Neuronal stem cell (in vitro differentiated cells): ENCODE results near the gene ANKK1. TPM values are rescaled to one million over a fixed set of nuclear protein-coding genes. Genes with fewer than 3 reads are reported as not detected.

ENCODE experiments used
- DNase-seq: peaks from one replicate; pipeline ENCODE4 v3.0.0-alpha.2; 2013; ENCODE audit warnings: low spot score
- H2AFZ ChIP-seq: one replicate; pipeline ENCODE4 v1.6.1; 2013; ENCODE audit warnings: mild to moderate bottlenecking, low read length, inconsistent platforms
- H2AK5ac ChIP-seq: 2 replicates; pipeline ENCODE4 v1.6.1; 2013; ENCODE audit warnings: low read depth, mild to moderate bottlenecking, inconsistent platforms, low read length, moderate library complexity, mixed read lengths
- H2BK120ac ChIP-seq: 2 replicates; pipeline ENCODE4 v1.6.1; 2013; ENCODE audit warnings: low read depth, mild to moderate bottlenecking, inconsistent platforms, low read length, moderate library complexity, mixed read lengths
- H2BK12ac ChIP-seq: one replicate; pipeline ENCODE4 v1.6.1; 2013; ENCODE audit warnings: low read length, inconsistent platforms
- H2BK15ac ChIP-seq: 2 replicates; pipeline ENCODE4 v1.6.1; 2013; ENCODE audit warnings: mild to moderate bottlenecking, low read length, inconsistent platforms, mixed read lengths
- H2BK5ac ChIP-seq: one replicate; pipeline ENCODE4 v1.6.1; 2013; ENCODE audit warnings: inconsistent platforms, mild to moderate bottlenecking, low read length, moderate library complexity
- H3K14ac ChIP-seq: one replicate; pipeline ENCODE4 v1.6.1; 2013; ENCODE audit warnings: low read length, inconsistent platforms
- H3K18ac ChIP-seq: 2 replicates; pipeline ENCODE4 v1.6.1; 2013; ENCODE audit warnings: low read length, inconsistent platforms
- H3K23ac ChIP-seq: 2 replicates; pipeline ENCODE4 v1.6.1; 2013; ENCODE audit warnings: low read depth, mild to moderate bottlenecking, mixed read lengths, low read length, inconsistent platforms; ENCODE audit not compliant: poor library complexity
- H3K27ac ChIP-seq: replicated peaks from 3 replicates; pipeline ENCODE4 v1.5.1; 2013; ENCODE audit warnings: low read length, inconsistent platforms
- H3K27me3 ChIP-seq, 3 experiments: 2 replicates each; pipeline ENCODE4 v1.6.1; 2013; ENCODE audit warnings: low read length in 3 of 3, mild to moderate bottlenecking in 2 of 3, inconsistent platforms in 1 of 3, low read depth in 1 of 3, mixed read lengths in 1 of 3, moderate library complexity in 1 of 3; ENCODE audit not compliant: control insufficient read depth in 3 of 3, insufficient read depth in 3 of 3
- H3K36me3 ChIP-seq, 2 donors: replicated peaks in 1 of 2; 2 replicates each; pipeline ENCODE4 v1.6.1; 2013; ENCODE audit warnings: low read length in 2 of 2; ENCODE audit not compliant: control insufficient read depth in 2 of 2, insufficient read depth in 2 of 2
- H3K4ac ChIP-seq: 2 replicates; pipeline ENCODE4 v1.6.1; 2013; ENCODE audit warnings: inconsistent platforms, mild to moderate bottlenecking, low read length, moderate library complexity
- H3K4me1 ChIP-seq, 2 donors: 1 replicate in 1 of 2; 2 replicates in 1 of 2; pipeline ENCODE4 v1.6.1; 2013; ENCODE audit warnings: low read length in 2 of 2, low read depth in 1 of 2; ENCODE audit not compliant: control insufficient read depth in 2 of 2, insufficient read depth in 1 of 2
- H3K4me2 ChIP-seq: one replicate; pipeline ENCODE4 v1.6.1; 2013; ENCODE audit warnings: mild to moderate bottlenecking, low read length, inconsistent platforms; ENCODE audit not compliant: insufficient read depth, poor library complexity, severe bottlenecking
- H3K4me3 ChIP-seq, 2 donors: 2 replicates each; pipeline ENCODE4 v1.5.1; 2013; ENCODE audit warnings: low read length in 2 of 2, mild to moderate bottlenecking in 2 of 2, inconsistent platforms in 1 of 2, moderate library complexity in 1 of 2
- H3K79me1 ChIP-seq: one replicate; pipeline ENCODE4 v1.6.1; 2013; ENCODE audit warnings: low read depth, mild to moderate bottlenecking, inconsistent platforms, low read length, moderate library complexity
- H3K9ac ChIP-seq: one replicate; pipeline ENCODE4 v1.6.1; 2013; ENCODE audit warnings: mild to moderate bottlenecking, low read depth, low read length, inconsistent platforms; ENCODE audit not compliant: poor library complexity
- H3K9me3 ChIP-seq, 2 donors: replicated peaks in 1 of 2; 2 replicates each; pipeline versions ENCODE3 to v1.6.1; 2013; ENCODE audit warnings: low read length in 2 of 2, mild to moderate bottlenecking in 2 of 2, inconsistent platforms in 1 of 2, low read depth in 1 of 2, mixed read lengths in 1 of 2, moderate library complexity in 1 of 2; ENCODE audit not compliant: control insufficient read depth in 2 of 2, insufficient read depth in 1 of 2
- H4K8ac ChIP-seq: one replicate; pipeline ENCODE4 v1.6.1; 2013; ENCODE audit warnings: low read depth, mild to moderate bottlenecking, inconsistent platforms, low read length, moderate library complexity
- H4K91ac ChIP-seq: one replicate; pipeline ENCODE4 v1.6.1; 2013; ENCODE audit warnings: low read length, low read depth, mild to moderate bottlenecking, inconsistent platforms; ENCODE audit not compliant: poor library complexity
- WGBS, 2 donors: extraction: QIAGEN DNeasy Blood & Tissue Kit; methylation state at CpG; one replicate each; pipeline ENCODE4 v1.1.7; 2013; ENCODE audit warnings: missing lambda C conversion rate in 2 of 2, mixed read lengths in 1 of 2; ENCODE audit not compliant: insufficient read length in 2 of 2, insufficient replicate concordance in 1 of 2; ENCODE audit errors: extremely low coverage in 2 of 2; 5-methylcytosine and 5-hydroxymethylcytosine counted together
- small RNA-seq: library from polyadenylated mRNA; stranded (forward); fragments of <200 nt; extraction: miRNeasy Mini kit (QIAGEN cat#:217004); gene quantifications from one replicate; pipeline ENCODE3, GENCODE V24; 2013; ENCODE audit not compliant: insufficient read depth

The ANKK1 gene

DNA sequence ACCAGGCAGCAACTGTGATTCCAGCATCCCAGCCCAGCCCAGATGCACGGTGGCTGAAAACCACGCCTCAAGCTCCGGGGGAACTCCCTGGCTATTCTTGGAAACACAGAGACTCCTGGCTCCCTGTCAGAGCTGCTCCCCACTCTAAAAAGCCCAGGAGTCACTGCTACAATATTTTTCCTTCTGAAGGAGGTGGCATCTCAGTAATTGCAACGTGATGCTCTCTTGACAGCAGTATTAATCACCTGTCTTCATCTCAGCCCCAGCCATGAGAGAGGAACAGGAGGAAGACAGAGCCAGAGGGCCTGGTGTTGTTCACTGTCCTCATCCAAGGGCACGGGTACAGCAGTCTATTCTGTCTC lies 60.7 kb downstream of the ANKK1 start:
- Histone ChIP-seq H3K9me3 (no peaks in the 10 kb centered on the region), H4K91ac (no peak overlapping the region), H3K27me3 (peaks cover 0 to 19% (median 0%) of the 10 kb centered on the region in 3 experiments), H2BK12ac (no peak overlapping the region), H3K4me3 (no peak overlapping the region), H2BK15ac (no peak overlapping the region), H3K27ac (no peak overlapping the region), H3K4me2 (no peak overlapping the region), H2BK120ac (no peak overlapping the region), H3K9ac (no peak overlapping the region), H3K18ac (no peak overlapping the region), H3K4ac (no peak overlapping the region), H3K36me3 (no peaks in the 10 kb centered on the region), H3K14ac (no peak overlapping the region), H3K4me1 (peaks cover 0 to 4% of the 10 kb centered on the region in 2 donors), H2AFZ (no peak overlapping the region), H3K79me1 (no peaks in the 10 kb centered on the region), H2AK5ac (no peak overlapping the region), H3K23ac (no peak overlapping the region), H2BK5ac (no peak overlapping the region), H4K8ac (no peak overlapping the region)
- no CpG with 5 or more reads among the region's 5 CpGs for WGBS, 2 donors
- DNase-seq = no peak

- H2BK15ac ChIP-seq = no peak overlapping the region
- WGBS, 2 donors = no CpG with 5 or more reads among the region's 6 CpGs
- no peak overlapping the region for H3K18ac ChIP-seq
- H3K4me3 ChIP-seq = no peak overlapping the region
- no peaks in the 10 kb centered on the region for H3K9me3 ChIP-seq
- H3K79me1 ChIP-seq = no peaks in the 10 kb centered on the region
- H3K14ac ChIP-seq = no peak overlapping the region
- H3K4ac ChIP-seq = no peak overlapping the region
- no peak overlapping the region for H2AFZ ChIP-seq
- H3K23ac ChIP-seq = no peak overlapping the region
- no peak overlapping the region for H4K91ac ChIP-seq
- no peak overlapping the region for H2BK12ac ChIP-seq
- peaks cover 0 to 4% of the 10 kb centered on the region in 2 donors for H3K4me1 ChIP-seq
- H3K9ac ChIP-seq = no peak overlapping the region
- H3K27ac ChIP-seq = no peak overlapping the region
- H4K8ac ChIP-seq = no peak overlapping the region
- no peak overlapping the region for H2BK120ac ChIP-seq
- no peak overlapping the region for H2AK5ac ChIP-seq
- DNase-seq = no peak
- no peak overlapping the region for H3K4me2 ChIP-seq
- H3K27me3 ChIP-seq = peaks cover 0 to 19% (median 0%) of the 10 kb centered on the region in 3 experiments
- no peak overlapping the region for H2BK5ac ChIP-seq
- H3K36me3 ChIP-seq = no peaks in the 10 kb centered on the region
Observed at GRCh38 chr11:113449743-113450142, 62.2 kb downstream of the ANKK1 start.

Small RNA genes lying within 50 kb of the gene (small RNA-seq; reads per million reads assigned to genes)
- not detected for gene MIR4301
